DMS 273 (cell line): Measurements from ENCODE around the gene IBSP.
A peak's percentile ranks its signal among the peaks of the same experiment; 100 is the strongest.

ENCODE experiments used
- DNase-seq: peaks from one replicate; lab custom pipeline; 2025; ENCODE audit not compliant: unreplicated experiment; lab: John Stamatoyannopoulos, UW

Gene IBSP

GRCh38 chr4:87835743-87836142 is 36.4 kb downstream of the IBSP start:
- no peak for DNase-seq

DNA sequence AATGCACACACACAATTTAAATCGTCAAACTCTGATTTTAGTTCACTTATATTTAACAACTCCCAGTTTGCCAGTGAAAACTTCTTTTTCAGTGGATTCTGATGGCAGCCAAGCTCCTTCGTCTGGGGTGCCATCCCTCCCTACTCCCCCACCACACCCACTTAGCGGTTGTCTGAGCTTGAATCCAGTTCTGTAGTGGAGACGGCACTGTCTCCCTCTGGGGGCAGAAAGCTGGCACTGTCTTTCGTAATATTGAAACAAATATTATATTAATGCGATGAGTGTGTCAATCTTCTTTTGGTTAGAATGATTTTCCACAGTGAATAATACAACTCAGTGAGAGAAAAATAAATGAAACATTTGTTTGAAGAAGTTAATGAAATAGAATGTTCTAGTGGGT is 38.9 kb downstream of the IBSP start:
- peak; percentile 12 for DNase-seq

GRCh38 chr4:87838890-87839591 is 39.7 kb downstream of the IBSP start:
- peak; percentile 29 for DNase-seq

DNA sequence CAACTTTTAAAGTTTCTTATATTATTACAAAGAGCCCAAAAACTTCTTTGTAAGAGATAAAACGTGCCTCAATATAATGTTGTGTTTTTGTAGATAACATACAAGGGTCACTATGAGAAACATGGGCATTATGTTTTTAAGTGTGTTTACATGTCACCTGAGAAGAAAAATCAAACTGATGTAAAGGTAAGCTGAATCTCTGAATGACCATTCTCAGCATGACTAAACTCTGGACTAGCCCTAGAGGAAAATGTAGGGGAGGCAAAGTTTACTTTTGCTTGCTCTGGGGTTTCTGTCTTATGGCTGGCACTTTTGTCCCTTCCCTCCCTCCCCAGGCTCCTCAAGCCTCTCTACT is 40.2 kb downstream of the IBSP start:
- no peak for DNase-seq

DNA sequence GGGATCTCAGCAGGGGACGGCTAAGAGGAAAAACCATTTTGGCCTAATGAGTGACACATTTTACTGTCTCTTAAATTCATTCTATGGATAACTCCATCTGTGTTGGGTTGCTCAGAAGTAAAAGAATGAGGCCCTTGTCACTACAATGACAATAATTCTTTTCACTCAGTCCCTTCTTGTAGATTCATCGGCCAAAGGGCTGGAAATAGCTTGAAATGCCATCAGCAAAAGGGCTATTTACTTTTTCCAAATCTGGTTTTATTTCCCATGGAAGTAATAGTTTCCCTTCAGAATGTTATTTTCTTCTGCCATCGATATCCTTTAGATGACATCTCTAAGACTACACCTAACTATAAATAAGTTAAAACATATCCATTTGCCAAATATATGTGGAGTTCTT is 40.8 kb downstream of the IBSP start:
- DNase-seq = no peak

GRCh38 chr4:87843936-87844335 is 44.6 kb downstream of the IBSP start:
- peak; percentile 20 for DNase-seq

- DNase-seq = no peak
These were observed 45.1 kb downstream of the IBSP start for GRCh38 chr4:87844452-87844851.

GRCh38 chr4:87846226-87846625 is 46.9 kb downstream of the IBSP start:
- DNase-seq = no peak

GRCh38 chr4:87848622-87849351 is 49.4 kb downstream of the IBSP start:
- peak; percentile 62 for DNase-seq

- no peak for DNase-seq
These were observed 50.3 kb downstream of the IBSP start for GRCh38 chr4:87849612-87850011.

DNA sequence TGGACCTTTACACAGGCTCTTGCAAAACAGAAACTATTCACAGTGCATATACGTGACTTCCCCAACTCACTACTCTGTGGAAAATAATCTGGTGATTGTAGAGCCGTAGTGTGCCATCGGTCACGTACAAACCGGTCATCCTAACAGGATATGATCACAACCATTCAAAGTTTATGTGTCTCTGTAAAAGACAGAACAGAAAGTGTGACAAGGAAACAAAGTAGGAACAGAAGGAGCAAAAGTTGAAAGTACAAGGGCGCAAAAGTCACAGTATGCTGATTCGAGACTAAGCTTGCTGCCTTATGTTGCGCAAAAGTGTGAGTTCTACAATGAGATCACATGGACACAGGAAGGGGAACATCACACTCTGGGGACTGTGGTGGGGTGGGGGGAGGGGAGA is 52.0 kb downstream of the IBSP start:
- DNase-seq = no peak

- DNase-seq = no peak
These were observed 52.6 kb downstream of the IBSP start for GRCh38 chr4:87851953-87852352.

- peak; percentile 58 for DNase-seq
These were observed 53.8 kb downstream of the IBSP start for GRCh38 chr4:87853108-87853507.

- no peak for DNase-seq
These were observed 54.5 kb downstream of the IBSP start for GRCh38 chr4:87853891-87854290.

DNA sequence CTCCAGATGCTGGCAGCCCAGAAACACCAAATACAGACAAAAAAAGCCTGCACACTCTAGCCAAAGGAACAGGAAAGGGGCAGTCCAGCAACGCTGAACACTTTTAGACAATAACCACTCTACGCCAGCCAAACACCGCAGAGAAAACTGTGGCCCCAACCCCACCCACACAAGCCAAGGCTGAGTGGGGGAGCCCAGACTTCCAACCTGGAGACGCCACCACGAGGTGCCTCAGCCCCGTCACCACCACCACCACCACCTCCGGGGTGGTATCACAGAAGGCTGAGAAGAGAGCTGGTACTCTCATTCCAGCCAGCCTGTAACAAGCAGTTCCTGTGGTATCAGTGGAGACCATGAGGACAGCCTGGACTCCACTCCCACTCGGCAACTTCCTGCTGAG is 56.2 kb downstream of the IBSP start:
- no peak for DNase-seq

GRCh38 chr4:87856816-87857215 is 57.5 kb downstream of the IBSP start:
- no peak for DNase-seq

DNA sequence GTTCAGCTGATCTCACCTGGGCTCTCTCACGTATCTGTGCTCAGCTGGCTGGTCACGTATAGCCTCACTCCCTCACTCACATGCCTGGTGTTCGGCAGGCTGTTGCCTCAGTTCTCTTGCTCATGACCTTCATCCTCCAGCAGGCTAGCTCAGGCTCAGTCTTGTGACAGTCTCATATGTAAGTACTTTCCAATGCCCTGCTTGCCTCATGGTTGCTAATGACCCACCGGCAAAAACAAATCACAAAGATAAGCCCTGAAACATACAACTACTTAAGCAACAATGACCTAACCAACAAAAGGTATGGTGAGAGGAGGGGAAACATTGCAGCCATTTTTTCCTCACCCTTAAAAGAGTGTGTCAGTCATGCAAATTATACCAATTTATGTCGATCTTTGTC is 58.4 kb downstream of the IBSP start:
- DNase-seq = no peak
